HK-2 (cell line): ENCODE measurements around the gene LRRC37A3.
"Not testable (repeated sequence)": the region's sequence is repeated elsewhere in the genome, so short reads cannot be mapped to it uniquely, and the experiment has no call there.

ENCODE experiments used
- DNase-seq: peaks from one replicate; pipeline ENCODE4 v3.0.0-alpha.2; 2018; ENCODE audit not compliant: unreplicated experiment

The LRRC37A3 gene

DNA sequence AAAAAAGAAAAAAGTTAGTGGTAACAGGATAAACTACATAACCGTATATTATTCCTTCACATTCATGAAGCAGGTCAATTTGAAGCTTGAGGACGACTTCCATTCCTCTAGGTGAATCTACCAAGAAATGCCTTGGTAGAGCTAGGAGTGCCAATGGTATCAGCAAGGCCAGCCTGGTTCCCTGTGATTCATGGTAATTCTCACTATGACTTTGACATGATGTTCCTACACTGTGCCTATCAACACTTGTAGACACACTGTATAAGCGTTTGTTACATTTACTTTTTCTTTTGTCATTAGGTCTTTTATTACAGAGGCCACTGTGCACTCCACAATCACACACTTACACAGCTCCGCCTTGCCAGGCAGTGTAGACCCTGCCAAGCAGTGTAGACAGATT is 7.2 kb upstream of the LRRC37A3 start:
- DNase-seq: not testable (repeated sequence)

DNA sequence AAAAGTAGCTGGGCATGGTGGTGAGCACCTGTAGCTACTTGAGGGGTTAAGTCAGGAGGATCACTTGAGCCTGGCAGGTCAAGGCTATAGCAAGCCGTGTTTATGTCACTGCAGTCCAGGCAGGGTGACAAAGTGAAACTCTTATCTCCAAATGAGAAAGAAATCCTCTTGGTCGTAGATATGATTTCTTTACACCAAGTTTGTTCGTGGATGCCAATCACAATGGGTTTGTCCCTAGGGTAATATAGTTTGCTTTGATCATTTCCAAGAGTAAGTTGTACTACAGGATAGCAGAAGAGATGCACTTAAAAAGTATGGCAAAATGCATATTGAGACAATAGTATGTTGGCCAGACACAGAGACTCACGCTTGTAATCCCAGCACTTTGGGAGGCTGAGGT is 6.0 kb upstream of the LRRC37A3 start:
- DNase-seq: not testable (repeated sequence)

DNA sequence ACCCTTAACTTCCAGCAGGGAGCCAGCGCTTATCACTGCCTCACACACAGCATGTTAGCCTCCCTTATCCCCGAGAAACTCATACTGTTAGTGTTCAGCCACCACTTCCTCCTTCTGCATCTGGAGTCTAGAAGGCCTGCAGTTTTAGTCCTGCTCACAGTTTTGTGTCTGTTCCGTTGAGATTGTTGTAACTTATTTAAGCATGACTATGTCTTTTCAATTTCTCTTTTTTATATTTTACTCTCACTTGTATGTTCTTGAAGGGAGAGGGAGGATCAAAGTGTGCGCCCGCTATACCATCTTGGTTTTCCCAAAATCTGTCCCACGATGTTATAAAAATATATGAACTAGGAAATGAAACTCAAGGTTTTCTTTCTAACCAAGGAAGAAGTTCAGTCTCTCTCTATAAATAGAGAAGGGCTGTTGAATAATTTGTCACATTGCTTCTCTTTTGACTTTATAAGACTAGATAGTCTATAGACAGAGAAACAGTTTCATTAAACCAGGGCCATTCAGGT is 3.8 kb upstream of the LRRC37A3 start:
- not testable (repeated sequence) for DNase-seq

DNA sequence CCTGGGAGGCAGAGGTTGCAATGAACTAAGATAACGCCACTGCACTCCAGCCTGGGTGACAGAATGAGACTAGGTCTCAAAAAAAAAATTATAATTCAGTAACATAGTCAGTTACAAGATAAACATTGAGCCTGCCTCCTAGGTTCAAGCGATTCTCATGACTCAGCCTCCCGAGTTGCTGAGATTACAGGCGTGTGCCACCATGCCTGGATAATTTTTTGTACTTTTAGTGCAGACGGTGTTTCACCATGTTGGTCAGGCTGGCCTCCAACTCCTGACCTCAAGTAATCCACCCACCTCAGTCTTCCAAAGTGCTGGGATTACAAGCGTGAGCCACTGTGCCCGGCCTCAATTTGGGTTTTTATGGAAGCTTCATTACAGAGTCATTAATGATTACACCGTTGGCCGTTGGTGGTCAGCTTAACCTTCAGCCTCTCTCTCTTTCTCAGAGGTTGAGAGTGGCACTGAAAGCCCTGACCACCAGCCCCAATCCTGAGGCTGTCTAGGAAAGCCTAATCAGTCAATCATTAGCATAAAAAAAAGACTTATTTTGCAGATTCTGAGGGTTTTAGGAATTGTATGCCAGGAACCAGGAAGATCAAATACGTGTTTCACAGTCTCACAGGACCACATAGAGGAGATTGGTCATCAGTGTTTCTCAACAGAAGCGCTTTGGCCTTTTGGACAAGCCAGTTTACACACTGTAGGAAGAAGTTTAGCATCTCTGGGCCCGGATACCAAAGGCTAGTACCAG is 1.3 kb upstream of the LRRC37A3 start:
- peak; percentile 85 for DNase-seq

DNA sequence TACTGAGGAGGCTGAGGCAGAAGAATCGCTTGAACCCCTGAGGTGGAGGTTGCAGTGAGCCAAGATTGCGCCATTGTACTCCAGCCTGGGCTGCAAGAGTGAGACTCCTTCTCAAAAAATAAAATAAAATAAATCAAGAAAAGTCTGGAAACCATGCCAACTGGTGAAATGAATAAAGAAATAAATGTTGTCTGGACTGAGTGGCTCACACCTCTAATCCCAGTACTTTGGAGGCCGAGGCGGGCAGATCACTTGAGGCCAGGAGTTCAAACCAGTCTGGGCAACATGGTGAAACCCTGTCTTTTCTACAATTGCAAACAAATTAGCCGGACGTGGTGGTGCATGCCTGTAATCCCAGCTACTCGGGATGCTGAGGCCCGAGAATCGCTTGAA is 744 bp upstream of the LRRC37A3 start:
- DNase-seq: peak; percentile 45

DNA sequence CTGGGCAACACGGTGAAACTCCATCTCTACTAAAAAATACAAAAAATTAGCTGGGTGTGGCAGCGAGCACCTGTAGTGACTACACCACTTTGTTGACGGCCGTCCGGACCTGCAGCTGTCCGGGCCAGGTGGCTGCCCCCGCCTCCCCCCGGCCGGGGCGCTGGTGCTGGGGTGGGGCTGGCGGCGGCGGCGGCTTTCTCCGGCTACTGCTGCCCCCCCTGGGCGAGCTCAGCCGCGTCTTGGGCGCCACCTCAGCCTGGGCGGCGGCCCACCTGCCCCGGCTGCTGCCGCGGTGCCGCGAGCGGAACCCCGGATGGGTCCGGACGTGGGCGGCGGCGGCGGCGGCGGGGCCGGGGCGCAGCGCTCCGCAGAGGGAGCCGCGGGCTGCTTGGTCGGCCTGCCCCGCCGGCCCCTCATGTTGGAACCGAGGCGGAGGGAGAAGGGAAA is 413 bp downstream of the LRRC37A3 start:
- peak; percentile 59 for DNase-seq

DNA sequence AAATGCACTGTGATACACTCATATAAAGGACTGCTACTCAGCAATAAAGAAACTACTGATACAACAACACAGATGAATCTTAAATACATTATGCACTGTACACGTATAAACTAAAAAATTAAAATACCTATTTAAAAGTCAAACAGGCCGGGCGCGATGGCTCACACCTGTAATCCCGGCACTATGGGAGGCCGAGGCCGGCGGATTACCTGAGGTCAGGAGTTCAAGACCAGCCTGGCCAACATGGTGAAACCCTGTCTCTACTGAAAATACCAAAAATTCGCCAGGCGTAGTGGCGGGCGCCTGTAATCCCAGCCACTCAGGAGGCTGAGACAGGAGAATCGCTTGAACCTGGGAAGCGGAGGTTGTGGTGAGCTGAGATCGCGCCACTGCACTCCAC is 1.7 kb downstream of the LRRC37A3 start:
- DNase-seq: not testable (repeated sequence)

DNA sequence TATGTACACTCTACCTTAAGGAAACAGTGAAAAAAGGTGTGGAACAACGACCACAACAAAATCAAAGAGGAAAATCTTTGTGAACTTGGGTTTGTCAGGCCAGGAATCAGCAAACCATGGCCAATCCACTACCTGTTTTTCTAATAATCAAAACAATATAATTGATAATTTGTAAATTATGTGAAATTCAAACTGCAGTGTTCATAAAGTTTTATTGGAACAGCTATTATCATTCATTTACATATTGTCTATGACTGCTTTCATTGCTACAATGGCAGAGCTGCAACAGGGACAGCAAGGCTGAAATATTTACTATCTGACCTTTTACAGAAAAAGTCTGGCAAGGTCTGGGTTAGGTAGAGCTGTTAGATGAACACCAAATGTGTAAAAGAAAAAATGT is 4.0 kb downstream of the LRRC37A3 start:
- DNase-seq: not testable (repeated sequence)

DNA sequence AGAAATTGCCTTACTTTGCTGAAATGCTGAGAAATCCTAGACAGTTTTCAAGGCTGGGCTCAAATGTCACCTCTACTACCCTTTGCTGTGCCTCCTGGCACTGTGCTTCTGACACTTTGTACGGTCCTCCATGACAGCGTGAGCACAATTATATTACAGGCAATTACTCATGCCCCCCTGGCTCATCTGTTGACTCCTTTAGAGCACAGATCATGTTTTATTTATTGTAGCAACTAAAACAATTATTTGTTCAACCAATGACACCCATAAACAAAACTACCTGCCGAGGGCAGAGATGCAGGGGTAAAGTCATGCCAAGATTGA is 9.1 kb downstream of the LRRC37A3 start:
- not testable (repeated sequence) for DNase-seq

DNA sequence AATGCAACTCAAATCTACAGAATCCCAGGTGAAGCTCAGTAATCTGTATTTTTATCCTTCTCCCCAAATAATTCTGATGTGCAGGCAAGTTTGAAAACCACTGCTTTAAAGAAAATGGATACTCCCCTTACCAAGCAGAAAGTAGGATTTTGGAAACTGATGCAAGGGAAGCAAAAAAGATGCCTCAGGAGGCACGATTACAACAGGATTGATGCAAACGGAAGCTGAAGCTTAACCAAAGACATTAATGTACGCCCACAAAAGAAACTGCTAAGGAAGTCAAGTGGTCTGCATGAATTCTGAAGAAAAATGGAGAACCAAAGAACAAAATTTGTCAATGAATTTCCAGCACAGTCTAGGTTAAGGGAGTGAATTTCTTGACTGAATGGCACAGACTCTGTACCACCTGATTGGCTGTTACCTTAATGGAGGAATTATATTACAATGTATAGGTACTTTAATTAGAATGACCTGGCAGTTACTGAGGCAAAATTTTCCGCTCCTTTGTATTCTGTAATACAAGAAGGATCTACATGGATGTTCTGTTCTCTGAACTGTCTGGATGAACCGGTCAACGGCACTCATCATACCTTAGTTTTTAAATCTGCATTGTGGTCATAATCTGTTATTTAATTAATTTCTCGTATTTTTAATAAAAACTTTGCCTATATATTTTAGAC is 9.6 kb downstream of the LRRC37A3 start:
- DNase-seq: not testable (repeated sequence)

DNA sequence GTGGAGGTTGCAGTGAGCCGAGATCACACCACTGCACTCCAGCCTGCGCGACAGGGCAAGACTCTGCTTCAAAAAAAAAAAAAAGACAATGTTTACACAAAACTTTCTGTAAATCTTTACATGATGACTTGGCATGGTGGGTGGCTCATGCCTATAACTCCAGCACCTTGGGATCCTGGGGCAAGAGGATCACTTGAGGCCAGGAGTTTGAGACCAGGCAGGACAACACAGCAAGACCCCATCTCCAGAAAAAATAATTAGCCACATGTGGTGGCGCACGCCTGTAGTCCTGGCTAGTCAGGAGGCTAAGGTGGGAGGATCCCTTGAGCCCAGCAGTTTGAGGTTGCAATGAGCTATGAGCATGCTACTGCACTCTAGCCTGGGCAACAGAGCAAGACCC is 15.2 kb downstream of the LRRC37A3 start:
- not testable (repeated sequence) for DNase-seq

DNA sequence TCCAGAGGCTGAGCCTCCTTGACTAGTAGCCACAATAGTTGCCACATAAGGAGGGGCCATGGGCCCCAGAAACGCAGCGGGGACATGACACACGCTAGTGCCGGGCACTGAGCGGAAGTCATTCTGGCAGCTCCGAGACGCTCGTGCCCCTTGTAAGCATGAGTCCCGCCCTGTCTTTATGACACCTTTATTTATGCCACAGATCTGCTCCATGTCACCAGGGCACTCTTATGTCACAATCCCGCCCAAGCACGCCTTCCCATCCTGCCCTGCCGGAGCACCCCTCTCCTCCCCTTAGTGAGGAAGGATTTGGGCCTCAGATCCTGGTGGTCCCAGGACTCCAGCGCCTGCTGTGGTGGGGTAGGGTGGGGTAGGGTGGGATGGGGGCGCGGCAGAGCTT is 22.1 kb downstream of the LRRC37A3 start:
- not testable (repeated sequence) for DNase-seq

DNA sequence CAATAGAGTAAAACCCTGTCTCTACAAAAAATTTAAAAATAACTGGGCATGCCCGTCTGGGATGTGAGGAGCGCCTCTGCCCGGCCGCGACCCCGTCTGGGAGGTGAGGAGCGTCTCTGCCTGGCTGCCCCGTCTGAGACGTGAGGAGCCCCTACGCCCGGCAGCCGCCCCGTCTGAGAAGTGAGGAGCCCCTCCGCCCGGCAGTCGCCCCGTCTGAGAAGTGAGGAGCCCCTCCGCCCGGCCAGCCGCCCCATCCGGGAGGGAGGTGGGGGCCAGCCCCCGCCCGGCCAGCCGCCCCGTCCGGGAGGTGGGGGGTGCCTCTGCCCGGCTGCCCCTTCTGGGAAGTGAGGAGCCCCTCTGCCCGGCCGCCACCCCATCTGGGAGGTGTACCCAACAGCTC is 45.1 kb downstream of the LRRC37A3 start:
- DNase-seq: not testable (repeated sequence)

DNA sequence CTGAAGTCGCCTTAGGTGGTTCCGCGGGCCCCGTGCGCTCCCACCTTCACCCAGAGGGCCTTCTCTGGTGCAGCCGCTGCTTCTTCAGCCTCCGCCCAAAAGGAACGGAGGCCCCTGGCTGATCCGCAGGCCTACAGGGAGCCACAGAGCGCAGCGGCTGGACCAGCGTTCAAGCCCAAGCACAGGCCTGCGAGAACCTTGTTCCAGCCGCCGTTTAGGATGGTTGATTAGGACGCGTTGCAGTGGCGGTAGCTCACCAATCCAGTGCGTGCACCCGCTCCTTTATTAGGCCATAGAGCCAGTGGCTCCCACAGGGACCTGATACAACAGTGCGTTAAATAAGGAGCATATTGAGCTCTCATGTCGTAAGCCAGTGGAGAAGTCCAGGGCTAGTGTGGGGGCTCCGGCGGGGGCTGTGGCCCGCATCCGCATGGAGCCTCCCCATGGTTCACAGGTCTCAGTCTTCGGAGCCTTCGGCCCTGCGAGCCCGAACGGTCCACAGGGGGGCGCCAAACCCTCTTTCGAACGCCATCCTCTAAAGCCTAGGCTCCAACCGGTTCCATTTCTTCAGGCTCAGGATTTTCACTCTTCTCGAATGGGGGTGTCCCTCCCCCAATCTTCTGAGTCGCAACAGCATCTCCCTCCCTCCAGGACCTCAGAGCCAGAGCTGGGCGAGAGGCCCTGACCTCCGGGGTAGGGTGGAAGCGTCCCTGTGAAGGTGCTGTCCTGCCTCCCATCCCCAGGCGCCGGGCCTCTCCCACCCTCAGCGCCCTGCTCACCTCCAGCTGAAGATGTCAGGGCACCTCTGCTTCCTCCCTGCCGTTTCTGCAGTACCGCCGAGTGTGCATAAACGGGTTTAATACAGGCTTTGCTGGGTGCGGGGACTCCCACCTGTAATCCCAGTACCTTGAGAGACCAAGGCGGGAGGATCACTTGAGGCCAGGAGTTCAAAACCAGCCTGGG is 71.5 kb downstream of the LRRC37A3 start:
- peak; percentile 56 for DNase-seq

DNA sequence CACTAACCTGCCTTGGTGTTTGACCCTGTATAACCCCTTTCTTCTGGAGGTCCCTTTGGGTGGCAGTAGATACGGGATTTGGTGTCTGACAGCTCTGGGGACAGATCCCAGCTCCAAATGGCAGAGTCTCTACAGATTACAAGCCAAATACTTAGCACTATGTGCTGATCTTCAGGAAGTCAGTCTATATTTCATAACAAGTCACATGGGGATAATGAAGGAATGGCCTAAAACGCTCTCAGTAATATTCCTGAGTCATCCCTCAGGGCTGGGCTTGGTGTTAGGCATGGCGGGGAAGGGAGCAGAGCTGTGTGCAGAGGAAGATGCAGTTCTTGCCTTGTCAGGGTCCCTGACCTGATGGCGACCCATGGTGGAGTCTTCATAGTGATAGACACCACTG is 72.4 kb downstream of the LRRC37A3 start:
- not testable (repeated sequence) for DNase-seq

DNA sequence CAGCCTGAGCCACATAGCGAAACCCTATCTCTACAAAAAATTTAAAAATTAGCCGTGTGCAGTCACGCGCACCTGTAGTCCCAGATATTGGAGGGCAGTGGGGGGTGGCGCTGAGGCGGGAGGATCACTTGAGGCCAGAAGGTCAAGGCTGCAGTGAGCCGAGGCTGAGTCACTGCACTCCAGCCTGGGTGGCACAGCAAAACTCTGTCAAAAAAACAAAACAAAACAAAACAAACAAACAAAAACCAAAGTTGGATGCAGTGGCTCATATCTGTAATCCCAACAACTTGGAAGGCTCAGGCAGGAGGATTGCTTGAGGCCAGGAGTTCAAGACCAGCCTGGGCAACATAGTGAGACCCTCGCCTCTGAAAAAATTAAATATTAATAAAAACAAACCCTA is 75.4 kb downstream of the LRRC37A3 start:
- DNase-seq: peak; percentile 27

DNA sequence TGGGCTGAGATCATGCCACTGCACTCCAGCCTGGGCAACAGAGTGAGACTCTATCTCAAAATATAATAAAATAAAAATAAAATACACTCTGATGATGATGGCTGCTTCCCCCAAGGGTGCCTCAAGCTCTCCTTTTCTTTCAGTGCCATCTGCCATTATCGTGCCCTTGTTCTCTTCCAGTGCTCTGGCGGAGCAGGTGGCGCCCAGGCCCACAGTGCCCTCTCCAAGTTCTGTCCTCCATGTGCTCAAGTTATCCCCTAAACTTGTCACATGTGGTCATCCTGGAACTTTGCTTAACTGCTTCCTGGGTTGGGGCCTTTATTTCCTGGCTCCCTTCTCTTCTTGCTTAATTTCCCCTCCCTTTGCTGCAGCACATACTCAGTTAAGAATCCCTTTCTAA is 76.4 kb downstream of the LRRC37A3 start:
- not testable (repeated sequence) for DNase-seq

DNA sequence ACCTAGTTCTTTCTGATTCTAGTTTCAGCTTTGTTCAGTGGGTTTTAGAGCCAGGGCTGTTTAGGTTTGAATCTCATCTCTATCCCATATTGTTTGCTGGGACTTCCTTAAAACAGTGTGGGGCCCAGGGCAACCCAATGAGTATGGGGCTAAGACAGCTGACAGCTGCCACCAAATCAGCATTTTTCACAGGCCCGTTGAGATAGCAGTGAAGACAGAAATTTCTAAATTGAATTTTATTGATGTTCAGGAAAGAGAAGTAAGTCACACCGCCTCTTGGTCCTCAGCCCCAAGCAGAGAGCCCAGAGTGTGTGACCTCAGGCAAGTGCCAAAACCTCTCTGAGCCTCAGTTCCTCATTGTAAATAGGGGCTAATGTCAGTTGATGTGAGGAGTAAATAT is 78.3 kb downstream of the LRRC37A3 start:
- not testable (repeated sequence) for DNase-seq

DNA sequence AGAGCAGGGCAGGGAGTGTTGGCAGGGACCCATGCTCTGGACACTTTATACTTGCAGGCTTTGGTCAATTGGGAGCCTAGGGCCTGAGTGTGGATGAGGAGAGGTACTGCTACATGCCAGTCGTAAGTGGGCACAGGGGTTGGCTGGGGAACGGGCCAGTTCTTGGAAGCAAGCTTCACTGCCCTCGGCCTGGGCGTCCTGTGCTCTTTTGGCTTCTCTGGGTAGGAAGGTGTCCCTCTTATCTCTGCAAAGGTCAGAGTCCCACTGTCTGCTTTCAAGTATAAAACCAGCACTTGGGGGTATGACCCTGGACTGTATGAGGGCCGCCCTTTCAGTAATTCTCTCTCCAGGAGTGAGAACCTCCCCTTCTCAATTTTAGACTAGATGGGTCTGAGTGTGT is 80.8 kb downstream of the LRRC37A3 start:
- DNase-seq: not testable (repeated sequence)

DNA sequence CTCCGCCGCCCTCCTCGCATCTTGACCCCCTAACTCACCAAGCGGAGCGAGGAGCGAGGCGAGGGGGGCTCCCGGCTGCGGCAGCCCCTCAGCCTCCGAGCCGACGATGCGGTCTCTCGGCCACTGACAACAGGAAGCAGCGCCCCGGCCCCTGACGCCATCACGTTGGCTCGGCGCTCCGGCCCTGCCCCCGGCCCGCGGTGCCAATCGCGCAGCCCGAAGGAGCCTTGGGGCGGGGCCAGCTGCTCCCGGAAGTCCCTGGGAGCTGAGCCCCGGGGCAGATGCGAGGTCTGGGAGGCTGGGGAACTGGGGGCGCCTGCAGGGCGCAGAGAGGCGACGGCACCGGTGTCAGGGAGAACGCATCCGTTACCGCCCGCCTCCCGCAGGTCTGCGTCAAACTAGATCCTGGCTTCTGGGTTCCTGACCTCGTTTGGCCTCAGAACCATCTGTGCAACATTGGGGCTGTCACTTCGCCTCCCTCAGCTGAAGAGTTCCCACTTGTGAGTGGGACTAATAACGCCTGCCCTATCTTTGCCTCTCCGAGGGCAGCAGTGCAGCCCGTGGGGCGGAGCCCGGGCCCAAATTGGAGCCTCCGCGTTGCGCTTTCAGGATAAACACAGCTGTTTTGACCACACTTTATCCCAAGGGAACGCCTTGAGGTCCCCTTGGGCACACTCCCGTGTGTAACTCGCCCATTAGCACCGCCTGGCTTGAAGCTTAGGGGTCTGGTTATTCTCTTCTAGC is 82.1 kb downstream of the LRRC37A3 start:
- DNase-seq: peak; percentile 79

DNA sequence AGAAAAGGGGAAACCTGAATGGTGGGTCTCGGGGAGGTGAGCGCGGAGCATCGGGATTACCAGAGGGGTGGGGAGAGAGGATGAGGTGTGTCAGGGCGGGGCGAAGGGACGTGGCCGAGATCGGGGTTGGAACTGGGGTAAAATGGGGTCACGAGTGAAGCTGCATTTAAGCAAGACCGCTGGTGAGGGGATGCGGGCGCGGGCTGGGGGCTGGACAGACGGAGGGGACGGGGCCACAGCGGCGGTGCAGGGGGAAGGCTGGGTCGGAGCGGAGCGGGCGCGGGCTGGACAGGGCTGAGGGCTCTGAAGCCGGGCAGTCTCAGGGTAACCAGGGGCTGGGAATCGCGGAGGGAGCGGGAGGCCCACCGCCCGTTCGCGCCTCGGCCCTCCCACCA is 82.7 kb downstream of the LRRC37A3 start:
- not testable (repeated sequence) for DNase-seq
